Endothelial cell of hepatic sinusoid (primary cell): ENCODE results near the gene TRPC3.

Experiments used
- in situ Hi-C: cut with HindIII; loops from 2 replicates; pipeline ENCODE4 v1.10.0; 2017; ENCODE audit warnings: low sequenced_read_pairs

Gene TRPC3

DNA sequence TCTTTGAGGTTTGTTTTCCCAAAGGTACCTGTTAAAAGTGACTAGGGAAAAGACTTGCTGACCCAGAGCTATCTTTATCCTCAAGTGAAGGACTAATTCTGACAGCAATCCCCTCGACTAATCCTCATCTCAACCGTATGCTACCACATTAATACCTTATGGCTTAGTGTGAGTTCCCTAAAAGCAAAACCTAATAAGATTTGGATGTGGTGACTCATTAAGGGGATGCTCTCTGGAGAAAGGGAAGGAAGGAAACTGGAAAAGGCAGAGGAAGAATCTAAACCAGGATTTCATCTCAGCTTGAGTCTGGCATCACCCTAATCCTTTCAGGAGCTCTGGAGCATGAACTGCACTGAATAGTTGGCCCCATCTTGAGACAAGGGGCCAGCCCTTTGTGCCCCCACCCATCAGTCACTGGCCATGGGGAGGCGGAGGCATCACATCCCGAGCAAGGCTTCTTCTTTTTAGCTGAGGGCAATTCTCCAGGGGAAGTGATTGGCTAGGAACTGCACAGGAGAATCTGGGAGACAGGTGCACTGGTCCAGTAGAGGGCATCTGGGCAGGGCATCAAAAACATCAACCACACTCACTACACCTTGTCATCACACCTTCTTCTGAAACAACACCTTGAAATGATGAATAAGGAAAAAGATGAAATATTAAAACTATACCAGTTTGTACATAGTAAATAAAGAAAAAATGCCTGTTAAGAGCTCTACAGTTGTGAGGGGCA lies 74.7 kb downstream of the TRPC3 start:
- in situ Hi-C loops = no loop called here

GRCh38 chr4:121876070-121876469 lies 75.8 kb downstream of the TRPC3 start:
- in situ Hi-C loops = no loop called here

DNA sequence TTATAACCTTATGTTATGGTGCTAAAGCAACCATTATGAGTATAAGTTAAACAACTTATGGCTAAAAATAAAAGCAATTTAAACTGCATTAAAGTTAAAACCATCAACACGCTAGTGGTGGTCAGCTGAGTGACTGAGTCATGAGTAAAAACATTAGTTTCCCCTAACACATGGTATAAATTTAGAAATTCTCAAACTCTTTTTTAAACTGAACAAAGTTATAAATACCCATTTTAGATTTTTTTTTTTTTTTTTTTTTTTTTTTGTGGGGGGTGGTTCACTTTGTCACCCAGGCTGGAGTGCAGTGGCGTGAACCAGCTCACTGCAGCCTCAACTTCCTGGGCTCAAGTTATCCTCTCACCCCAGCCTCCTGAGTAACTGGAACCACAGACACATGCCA lies 76.2 kb downstream of the TRPC3 start:
- in situ Hi-C loops = no loop called here

DNA sequence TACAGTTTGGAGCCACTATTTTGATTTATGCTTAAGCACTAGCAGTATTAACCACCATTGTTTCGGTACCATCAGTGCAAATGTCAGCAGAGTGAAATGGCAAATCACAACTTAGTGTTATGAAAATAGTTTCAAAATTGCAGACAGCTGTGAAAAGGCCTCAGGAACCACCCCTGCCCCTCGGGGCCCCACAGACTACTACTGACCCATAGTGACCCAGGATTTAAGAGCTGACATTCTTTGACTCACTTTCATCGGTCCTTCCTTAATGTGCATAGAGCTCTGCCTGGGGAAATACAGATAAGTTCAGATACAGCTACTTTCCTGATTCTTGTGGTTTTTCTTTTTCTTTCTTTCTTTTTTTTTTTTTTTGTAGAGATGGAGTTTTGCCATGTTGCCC lies 78.3 kb downstream of the TRPC3 start:
- in situ Hi-C loops = no loop called here

DNA sequence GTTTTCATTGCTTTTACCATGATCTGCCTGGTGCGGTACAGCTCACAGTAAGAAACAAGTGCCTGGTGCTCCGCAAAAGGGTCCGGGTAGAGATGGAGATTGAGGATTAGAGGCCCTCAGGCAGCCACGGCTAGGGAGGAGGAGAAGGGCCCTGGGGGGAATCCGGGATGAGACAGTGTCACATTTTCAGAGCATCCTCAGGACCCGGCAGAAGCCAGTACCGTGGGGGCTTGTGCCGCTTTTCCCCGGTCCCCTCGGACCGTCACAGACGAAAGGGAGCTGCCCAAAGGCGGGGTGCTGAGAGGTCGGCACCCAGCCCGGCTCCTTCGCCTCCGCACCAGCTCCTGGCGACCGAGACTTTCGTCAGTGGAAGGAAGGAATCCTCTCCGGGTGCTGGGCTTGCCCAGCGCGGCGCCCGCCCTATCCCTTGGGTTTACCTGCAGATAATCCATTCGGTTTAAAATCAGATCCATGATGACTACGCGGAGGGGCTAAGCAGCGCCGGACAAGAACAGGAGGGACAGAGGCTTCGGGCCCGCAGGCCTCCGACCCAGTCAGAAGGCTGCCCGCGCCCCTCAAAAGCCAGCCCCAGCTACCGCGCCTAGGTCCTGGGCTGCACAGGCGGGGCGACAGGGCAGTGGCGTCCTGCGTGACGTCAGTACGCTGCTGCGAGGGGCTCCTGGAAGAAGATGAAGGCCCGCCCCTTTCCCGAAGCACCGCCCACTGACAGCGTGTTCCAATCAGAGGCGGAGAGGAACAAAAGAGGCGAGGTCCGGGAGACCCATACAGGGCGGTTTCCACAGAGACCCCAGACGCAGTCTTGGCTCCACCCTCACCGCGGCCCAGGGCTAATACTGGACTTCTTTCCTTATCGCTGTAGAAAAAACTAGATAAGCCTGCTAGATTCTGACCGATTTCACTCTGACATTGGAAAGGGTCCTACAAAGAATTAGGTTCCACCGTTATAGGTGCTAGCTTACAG lies 81.7 kb downstream of the TRPC3 start, which contains the start of gene BBS7:
BBS7 (minus strand) TSS at position 634 of the 982 bp plus-strand sequence; CDS start at position 473, 161 bp downstream.
- in situ Hi-C loops = no loop called here

- in situ Hi-C loops = no loop called here
Observed at GRCh38 chr4:121863799-121864198, 88.1 kb downstream of the TRPC3 start.

DNA sequence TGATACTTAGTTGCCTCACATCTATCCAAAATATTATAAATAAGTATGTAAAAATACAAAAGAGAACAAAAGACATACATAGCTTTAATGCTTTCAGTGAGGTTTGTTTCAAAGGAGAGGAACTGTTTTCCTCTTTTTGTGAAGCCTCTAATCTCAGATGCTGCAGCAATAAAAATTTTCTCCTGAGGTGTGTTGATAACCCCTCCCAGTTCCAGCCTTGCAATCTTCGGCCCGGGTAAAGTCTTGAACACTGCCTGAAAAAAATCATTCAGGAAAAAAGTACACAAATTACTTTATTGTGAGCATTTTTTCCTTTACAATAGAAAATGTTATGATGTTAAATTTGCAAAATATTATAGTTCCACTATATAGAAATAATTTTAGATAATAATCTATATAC lies 90.4 kb downstream of the TRPC3 start:
- in situ Hi-C loops = no loop called here

- in situ Hi-C loops = no loop called here
Observed at GRCh38 chr4:121860121-121860520, 91.7 kb downstream of the TRPC3 start.

DNA sequence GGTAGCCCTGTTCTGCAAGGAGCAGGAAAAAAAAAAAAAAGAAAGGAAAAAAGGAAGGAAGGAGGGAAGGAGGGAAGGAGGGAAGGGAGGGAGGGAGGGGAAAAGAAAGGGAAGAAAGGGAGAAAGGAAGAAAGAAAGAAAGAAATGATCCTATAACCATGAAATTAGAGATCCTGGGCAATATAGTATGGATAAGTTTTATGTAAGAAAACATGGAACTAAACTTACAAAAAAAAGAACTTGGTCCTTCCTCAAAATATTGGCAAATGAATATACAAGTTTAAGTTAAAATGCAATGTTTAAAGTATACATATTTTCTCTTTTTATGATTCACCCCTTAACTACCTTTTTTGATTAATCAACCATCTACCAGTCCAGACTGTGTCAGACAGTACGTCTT lies 100.5 kb downstream of the TRPC3 start:
- in situ Hi-C loops = no loop called here

- in situ Hi-C loops = no loop called here
Observed at GRCh38 chr4:121846662-121847061, 105.2 kb downstream of the TRPC3 start.

DNA sequence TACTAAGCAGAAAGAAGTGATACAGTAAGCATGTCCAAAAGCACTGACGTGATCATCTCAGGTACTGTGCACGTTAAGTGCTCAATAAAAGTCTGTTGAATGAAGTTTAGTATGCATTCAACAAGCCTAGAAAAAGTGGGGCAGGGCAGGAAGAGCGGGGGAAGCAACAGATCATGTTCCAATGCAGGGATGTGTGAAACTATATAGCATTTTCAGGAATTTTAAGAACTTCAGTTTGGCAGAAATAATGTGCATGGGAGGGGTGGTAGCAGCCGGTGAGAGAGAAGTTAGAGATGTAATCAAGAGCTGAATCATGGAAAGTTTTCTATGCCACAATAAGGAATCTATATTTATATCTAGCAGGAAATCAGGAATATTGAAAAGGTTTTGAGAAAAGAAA lies 109.0 kb downstream of the TRPC3 start:
- in situ Hi-C loops = no loop called here

- in situ Hi-C loops = no loop called here
Observed at GRCh38 chr4:121838136-121838535, 113.7 kb downstream of the TRPC3 start.

GRCh38 chr4:121829511-121829910 lies 122.3 kb downstream of the TRPC3 start:
- in situ Hi-C loops = no loop called here
